Neural cell (in vitro differentiated cells): ENCODE measurements around the gene ALDH3A2. TPM values are rescaled to one million over a fixed set of nuclear protein-coding genes. Genes with fewer than 3 reads are reported as not detected.

Source experiments
- H2AFZ ChIP-seq: fragments of 200-600, 300-800 bp; sonication (generic), shearing (Covaris generic); 2 replicates; pipeline ENCODE4 v1.6.0; 2014; ENCODE audit warnings: low read depth, mild to moderate bottlenecking, antibody characterized with exemption, low read length, moderate library complexity
- H3F3A ChIP-seq: fragments of 200-600 bp; shearing (Covaris generic); 2 replicates; pipeline ENCODE4 v1.6.1; 2016; ENCODE audit warnings: mild to moderate bottlenecking, moderate library complexity, mixed read lengths, antibody characterized with exemption, low read length; ENCODE audit not compliant: insufficient read depth, poor library complexity, severe bottlenecking
- H3K27ac ChIP-seq: fragments of 200-600, 300-800 bp; sonication (generic), shearing (Covaris generic); 2 replicates; pipeline ENCODE4 v1.5.1; 2014; ENCODE audit warnings: mild to moderate bottlenecking, low read length, moderate library complexity
- H3K27me3 ChIP-seq: fragments of 300-800, 200-600 bp; sonication (generic), shearing (Covaris generic); 2 replicates; pipeline ENCODE4 v1.6.0; 2014; ENCODE audit warnings: mild to moderate bottlenecking, low read depth, low read length, moderate library complexity; ENCODE audit not compliant: insufficient read depth
- H3K36me3 ChIP-seq: fragments of 300-800, 200-600 bp; sonication (generic), shearing (Covaris generic); 2 replicates; pipeline ENCODE4 v1.5.1; 2014; ENCODE audit warnings: mild to moderate bottlenecking, antibody characterized with exemption, low read length, moderate library complexity; ENCODE audit not compliant: insufficient read depth
- H3K4me2 ChIP-seq: fragments of 300-800, 200-600 bp; sonication (generic), shearing (Covaris generic); 2 replicates; pipeline ENCODE4 v1.6.0; 2014; ENCODE audit warnings: mild to moderate bottlenecking, low read length
- H3K4me3 ChIP-seq: fragments of 300-800, 200-600 bp; sonication (generic), shearing (Covaris generic); 2 replicates; pipeline ENCODE4 v1.5.1; 2014; ENCODE audit warnings: mild to moderate bottlenecking, low read length, moderate library complexity
- H3K79me2 ChIP-seq: fragments of 200-600 bp; shearing (Covaris generic); replicated peaks from 2 replicates; pipeline ENCODE4 v1.6.0; 2014; ENCODE audit warnings: mild to moderate bottlenecking, low read length, moderate library complexity; ENCODE audit not compliant: insufficient read depth
- H3K9ac ChIP-seq: fragments of 300-800, 200-600 bp; sonication (generic), shearing (Covaris generic); 2 replicates; pipeline ENCODE4 v1.6.1; 2016; ENCODE audit warnings: mild to moderate bottlenecking, low read length, mixed read lengths
- H3K9me2 ChIP-seq: fragments of 200-600 bp; shearing (Covaris generic); 2 replicates; pipeline ENCODE4 v1.6.1; 2016; ENCODE audit warnings: mild to moderate bottlenecking, low read length, mixed read lengths; ENCODE audit not compliant: insufficient read depth
- H3K9me3 ChIP-seq: fragments of 200-600, 300-800 bp; sonication (generic), shearing (Covaris generic); 2 replicates; pipeline ENCODE4 v1.6.1; 2016; ENCODE audit warnings: mild to moderate bottlenecking, mixed run types, low read length, moderate library complexity, mixed read lengths
- H4K20me1 ChIP-seq: fragments of 200-600 bp; shearing (Covaris generic); 2 replicates; pipeline ENCODE4 v1.6.1; 2016; ENCODE audit warnings: mild to moderate bottlenecking, mixed run types; ENCODE audit not compliant: insufficient read depth
- EP300 ChIP-seq: fragments of 450-650 bp; conservative IDR thresholded peaks from 2 replicates; pipeline ENCODE4 v1.6.1; 2014; ENCODE audit warnings: antibody characterized with exemption, mild to moderate bottlenecking, moderate library complexity; ENCODE audit not compliant: poor library complexity, severe bottlenecking
- EZH2 ChIP-seq: fragments of 200-600, 300-800 bp; shearing (Covaris generic), sonication (generic); IDR thresholded peaks from 2 replicates; pipeline ENCODE4 v1.6.1; 2014; ENCODE audit warnings: antibody characterized with exemption, low read length, borderline replicate concordance, mild to moderate bottlenecking; ENCODE audit not compliant: insufficient read depth, poor library complexity, severe bottlenecking
- MXI1 ChIP-seq: fragments of 450-650 bp; conservative IDR thresholded peaks from 2 replicates; pipeline ENCODE4 v1.6.1; 2014; ENCODE audit warnings: antibody characterized with exemption, mild to moderate bottlenecking; ENCODE audit not compliant: poor library complexity, severe bottlenecking
- POLR2AphosphoS5 ChIP-seq: IDR thresholded peaks from 2 replicates; pipeline ENCODE4 v1.6.1; 2012
- RAD21 ChIP-seq: fragments of 450-650 bp; conservative IDR thresholded peaks from 2 replicates; pipeline ENCODE4 v1.6.1; 2014; ENCODE audit warnings: antibody characterized with exemption, mild to moderate bottlenecking, moderate library complexity
- SMC3 ChIP-seq: fragments of 450-650 bp; conservative IDR thresholded peaks from 2 replicates; pipeline ENCODE4 v1.6.1; 2014; ENCODE audit warnings: antibody characterized with exemption, mild to moderate bottlenecking, moderate library complexity; ENCODE audit not compliant: poor library complexity
- TAF1 ChIP-seq: IDR thresholded peaks from 2 replicates; pipeline ENCODE4 v1.6.1; 2012; ENCODE audit warnings: low read depth
- polyA plus RNA-seq: library from polyadenylated mRNA; depleted of rRNA; stranded (reverse); fragments of >200 nt; gene quantifications from 2 replicates; pipeline ENCODE4 v1.2.3, GENCODE V29; 2014
- TF ChIP-seq, protein P1 (sequence below): IDR thresholded peaks from 2 replicates; pipeline ENCODE4 v1.6.1; 2012; ENCODE audit warnings: borderline replicate concordance
- TF ChIP-seq, protein P2 (sequence below): fragments of 450-650 bp; IDR thresholded peaks from 2 replicates; pipeline ENCODE4 v1.5.1; 2014; ENCODE audit warnings: antibody characterized with exemption, mild to moderate bottlenecking, moderate library complexity; ENCODE audit not compliant: poor library complexity, severe bottlenecking

ALDH3A2 gene
- polyA plus RNA-seq, 1 donor from 2014 or later = 51.2 TPM

DNA sequence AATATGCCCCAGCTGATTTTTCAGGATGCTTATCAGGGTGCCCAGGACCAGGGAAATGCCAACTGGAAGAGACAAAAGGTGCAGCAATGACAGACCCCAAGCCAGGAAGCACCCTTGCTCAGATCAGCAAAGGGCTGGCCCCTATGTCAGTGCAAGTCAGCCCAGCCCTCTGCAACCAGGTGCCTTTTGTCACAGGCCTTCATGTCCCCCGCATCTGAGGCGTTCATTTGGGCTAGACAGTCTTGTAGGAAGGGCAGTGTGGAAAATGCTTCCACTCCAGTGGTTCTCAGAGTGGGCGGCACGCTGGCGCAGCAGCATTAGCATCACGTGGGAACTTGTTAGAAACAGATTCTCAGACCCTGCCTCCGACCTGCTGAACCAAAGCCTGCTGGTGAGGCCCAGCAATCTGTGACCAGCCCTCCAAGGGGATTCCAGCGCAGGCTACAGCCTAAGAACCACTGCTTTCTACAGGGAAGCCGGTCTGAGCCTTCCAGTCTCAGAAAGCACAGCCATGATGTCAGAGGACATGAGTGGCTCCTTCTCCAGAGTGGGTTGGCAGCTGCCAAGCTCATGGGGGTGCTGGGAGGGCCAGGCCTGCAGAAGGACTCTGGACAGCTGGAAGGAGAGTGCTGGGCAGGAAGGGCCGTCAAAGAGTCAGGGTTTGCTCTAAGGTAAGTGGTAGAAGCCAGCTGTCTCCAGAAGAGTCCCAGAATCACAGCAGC is 54.7 kb downstream of the ALDH3A2 start:
- no peak overlapping the region for H3K4me2 ChIP-seq

DNA sequence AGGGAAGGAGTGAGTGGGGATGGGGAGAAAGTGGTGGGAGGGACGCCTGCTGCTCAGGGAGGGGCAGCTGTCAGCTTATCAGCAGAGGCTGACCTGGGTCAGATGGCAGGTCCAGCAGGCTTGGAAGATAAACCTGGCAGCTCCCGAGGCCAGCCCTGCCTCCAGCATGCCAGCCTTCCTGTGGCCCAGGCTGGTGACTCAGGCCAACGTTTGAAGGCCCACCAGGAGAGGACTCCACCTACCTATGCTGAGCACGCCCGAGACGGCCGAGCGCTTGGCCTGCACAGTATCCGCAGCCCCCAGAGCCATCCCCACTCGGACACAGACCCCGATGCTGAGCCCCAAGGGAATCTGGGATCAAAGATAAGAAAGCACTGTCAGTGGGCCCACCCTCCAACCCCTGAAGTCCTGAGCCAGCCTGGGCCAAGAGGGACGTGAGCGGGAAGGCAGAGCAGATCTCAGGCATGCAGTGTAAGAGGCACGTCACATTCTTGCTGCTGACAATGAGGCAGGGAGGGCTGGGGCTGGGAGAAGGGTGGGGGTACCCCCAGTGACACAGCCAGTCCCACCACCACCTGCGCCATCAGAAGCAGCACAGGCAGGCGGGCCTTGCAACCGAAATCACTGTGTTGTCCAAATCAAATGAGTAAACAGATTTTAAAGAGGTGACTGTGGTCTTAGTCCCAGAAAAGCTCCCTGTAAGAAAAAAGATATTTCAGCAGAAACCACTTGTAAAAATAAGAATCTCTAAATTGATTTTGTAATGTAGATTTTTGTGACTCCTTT is 55.5 kb downstream of the ALDH3A2 start:
- Histone ChIP-seq H3K9me2 (no peaks in the 10 kb centered on the region), H3K79me2 (no peaks in the 10 kb centered on the region), H2AFZ (no peak overlapping the region), H3F3A (no peaks in the 10 kb centered on the region), H4K20me1 (no peaks in the 10 kb centered on the region), H3K4me3 (no peak overlapping the region), H3K9me3 (no peaks in the 10 kb centered on the region), H3K27ac (no peak overlapping the region), H3K4me2 (no peak overlapping the region), H3K9ac (no peak overlapping the region), H3K27me3 (no peaks in the 10 kb centered on the region), H3K36me3 (no peaks in the 10 kb centered on the region)
- TF ChIP-seq EP300 = no peak
- TF ChIP-seq, protein P1, sequence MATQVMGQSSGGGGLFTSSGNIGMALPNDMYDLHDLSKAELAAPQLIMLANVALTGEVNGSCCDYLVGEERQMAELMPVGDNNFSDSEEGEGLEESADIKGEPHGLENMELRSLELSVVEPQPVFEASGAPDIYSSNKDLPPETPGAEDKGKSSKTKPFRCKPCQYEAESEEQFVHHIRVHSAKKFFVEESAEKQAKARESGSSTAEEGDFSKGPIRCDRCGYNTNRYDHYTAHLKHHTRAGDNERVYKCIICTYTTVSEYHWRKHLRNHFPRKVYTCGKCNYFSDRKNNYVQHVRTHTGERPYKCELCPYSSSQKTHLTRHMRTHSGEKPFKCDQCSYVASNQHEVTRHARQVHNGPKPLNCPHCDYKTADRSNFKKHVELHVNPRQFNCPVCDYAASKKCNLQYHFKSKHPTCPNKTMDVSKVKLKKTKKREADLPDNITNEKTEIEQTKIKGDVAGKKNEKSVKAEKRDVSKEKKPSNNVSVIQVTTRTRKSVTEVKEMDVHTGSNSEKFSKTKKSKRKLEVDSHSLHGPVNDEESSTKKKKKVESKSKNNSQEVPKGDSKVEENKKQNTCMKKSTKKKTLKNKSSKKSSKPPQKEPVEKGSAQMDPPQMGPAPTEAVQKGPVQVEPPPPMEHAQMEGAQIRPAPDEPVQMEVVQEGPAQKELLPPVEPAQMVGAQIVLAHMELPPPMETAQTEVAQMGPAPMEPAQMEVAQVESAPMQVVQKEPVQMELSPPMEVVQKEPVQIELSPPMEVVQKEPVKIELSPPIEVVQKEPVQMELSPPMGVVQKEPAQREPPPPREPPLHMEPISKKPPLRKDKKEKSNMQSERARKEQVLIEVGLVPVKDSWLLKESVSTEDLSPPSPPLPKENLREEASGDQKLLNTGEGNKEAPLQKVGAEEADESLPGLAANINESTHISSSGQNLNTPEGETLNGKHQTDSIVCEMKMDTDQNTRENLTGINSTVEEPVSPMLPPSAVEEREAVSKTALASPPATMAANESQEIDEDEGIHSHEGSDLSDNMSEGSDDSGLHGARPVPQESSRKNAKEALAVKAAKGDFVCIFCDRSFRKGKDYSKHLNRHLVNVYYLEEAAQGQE = no peak
- TF ChIP-seq POLR2AphosphoS5 = no peak

More for the DNA sequence above, 54.7 kb downstream of the ALDH3A2 start:
- no peaks in the 10 kb centered on the region for H3K9me2 ChIP-seq
- H3K36me3 ChIP-seq = no peaks in the 10 kb centered on the region
- H3K27me3 ChIP-seq = no peaks in the 10 kb centered on the region
- no peak overlapping the region for H3K4me3 ChIP-seq
- H2AFZ ChIP-seq = no peak overlapping the region
- H3F3A ChIP-seq = no peaks in the 10 kb centered on the region
- H4K20me1 ChIP-seq = no peaks in the 10 kb centered on the region
- no peak for TF ChIP-seq RAD21
- TF ChIP-seq SMC3 = no peak
- no peak for TF ChIP-seq EP300
- no peak for TF ChIP-seq MXI1
- TF ChIP-seq POLR2AphosphoS5 = no peak
- TF ChIP-seq, protein P2, sequence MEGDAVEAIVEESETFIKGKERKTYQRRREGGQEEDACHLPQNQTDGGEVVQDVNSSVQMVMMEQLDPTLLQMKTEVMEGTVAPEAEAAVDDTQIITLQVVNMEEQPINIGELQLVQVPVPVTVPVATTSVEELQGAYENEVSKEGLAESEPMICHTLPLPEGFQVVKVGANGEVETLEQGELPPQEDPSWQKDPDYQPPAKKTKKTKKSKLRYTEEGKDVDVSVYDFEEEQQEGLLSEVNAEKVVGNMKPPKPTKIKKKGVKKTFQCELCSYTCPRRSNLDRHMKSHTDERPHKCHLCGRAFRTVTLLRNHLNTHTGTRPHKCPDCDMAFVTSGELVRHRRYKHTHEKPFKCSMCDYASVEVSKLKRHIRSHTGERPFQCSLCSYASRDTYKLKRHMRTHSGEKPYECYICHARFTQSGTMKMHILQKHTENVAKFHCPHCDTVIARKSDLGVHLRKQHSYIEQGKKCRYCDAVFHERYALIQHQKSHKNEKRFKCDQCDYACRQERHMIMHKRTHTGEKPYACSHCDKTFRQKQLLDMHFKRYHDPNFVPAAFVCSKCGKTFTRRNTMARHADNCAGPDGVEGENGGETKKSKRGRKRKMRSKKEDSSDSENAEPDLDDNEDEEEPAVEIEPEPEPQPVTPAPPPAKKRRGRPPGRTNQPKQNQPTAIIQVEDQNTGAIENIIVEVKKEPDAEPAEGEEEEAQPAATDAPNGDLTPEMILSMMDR = no peak
- no peak for TF ChIP-seq EZH2
- TF ChIP-seq, protein P1 = no peak
- TF ChIP-seq TAF1 = no peak
- H3K79me2 ChIP-seq = no peaks in the 10 kb centered on the region
- H3K27ac ChIP-seq = no peak overlapping the region
- H3K9ac ChIP-seq = no peak overlapping the region
- no peaks in the 10 kb centered on the region for H3K9me3 ChIP-seq
